SK-MEL-5 (cell line): ENCODE data around the gene PLRG1. TPM values are rescaled to one million over a fixed set of nuclear protein-coding genes. Genes with fewer than 3 reads are reported as not detected.
A peak's percentile ranks its signal among the peaks of the same experiment; 100 is the strongest.

Source experiments
- DNase-seq: peaks from one replicate; pipeline ENCODE4 v3.0.0-alpha.2; 2016; ENCODE audit warnings: low read depth, low spot score
- in situ Hi-C: cut with HindIII; loops from 2 replicates; pipeline ENCODE4 v1.10.0; 2016; ENCODE audit warnings: low sequenced_read_pairs, high pct_unique_total_duplicates, low pct_unique_long_range_greater_than_20kb
- total RNA-seq: library from RNA; depleted of rRNA; stranded (reverse); fragments of >200 nt; shearing (Covaris generic); gene quantifications from 2 replicates; pipeline ENCODE4 v1.2.3, GENCODE V29; 2014

The PLRG1 gene
- total RNA-seq, 1 experiment from 2014 or later, result 98.9 TPM

DNA sequence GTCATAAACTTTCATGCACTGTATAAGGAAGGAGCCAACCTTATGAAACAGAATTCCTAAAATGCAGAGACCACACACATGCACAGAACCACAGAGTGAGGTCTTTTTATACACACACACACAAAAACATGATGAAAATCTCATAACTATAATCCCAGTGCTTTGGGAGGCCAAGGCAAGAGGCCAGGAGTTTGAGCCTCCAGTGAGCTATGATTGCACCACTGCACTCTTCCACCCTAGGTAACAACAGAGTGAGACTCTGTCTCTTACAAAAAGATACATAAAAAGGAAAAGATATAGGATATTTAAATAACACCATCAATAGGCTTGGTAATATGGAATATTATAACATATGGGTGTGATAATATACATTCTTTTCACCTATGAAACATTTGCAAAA is 29.7 kb upstream of the PLRG1 start:
- no peak for DNase-seq
- in situ Hi-C loops, result no loop called here

GRCh38 chr4:154578919-154579318 is 28.7 kb upstream of the PLRG1 start:
- in situ Hi-C loops, result no loop called here
- no peak for DNase-seq

GRCh38 chr4:154577324-154577723 is 27.1 kb upstream of the PLRG1 start:
- DNase-seq, result no peak
- in situ Hi-C loops, result no loop called here

- in situ Hi-C loops, result no loop called here
- no peak for DNase-seq
Observed at GRCh38 chr4:154574311-154574710, 24.1 kb upstream of the PLRG1 start.

GRCh38 chr4:154573190-154573870 is 23.1 kb upstream of the PLRG1 start:
- in situ Hi-C loops, result no loop called here
- DNase-seq, result no peak

DNA sequence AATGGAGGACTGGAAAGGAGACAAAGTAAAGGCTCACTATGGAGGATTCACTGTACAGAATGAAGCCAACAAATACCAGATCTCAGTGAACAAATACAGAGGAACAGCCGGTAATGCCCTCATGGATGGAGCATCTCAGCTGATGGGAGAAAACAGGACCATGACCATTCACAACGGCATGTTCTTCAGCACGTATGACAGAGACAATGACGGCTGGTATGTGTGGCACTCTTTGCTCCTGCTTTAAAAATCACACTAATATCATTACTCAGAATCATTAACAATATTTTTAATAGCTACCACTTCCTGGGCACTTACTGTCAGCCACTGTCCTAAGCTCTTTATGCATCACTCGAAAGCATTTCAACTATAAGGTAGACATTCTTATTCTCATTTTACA is 19.4 kb upstream of the PLRG1 start:
- DNase-seq, result no peak
- in situ Hi-C loops, result no loop called here

DNA sequence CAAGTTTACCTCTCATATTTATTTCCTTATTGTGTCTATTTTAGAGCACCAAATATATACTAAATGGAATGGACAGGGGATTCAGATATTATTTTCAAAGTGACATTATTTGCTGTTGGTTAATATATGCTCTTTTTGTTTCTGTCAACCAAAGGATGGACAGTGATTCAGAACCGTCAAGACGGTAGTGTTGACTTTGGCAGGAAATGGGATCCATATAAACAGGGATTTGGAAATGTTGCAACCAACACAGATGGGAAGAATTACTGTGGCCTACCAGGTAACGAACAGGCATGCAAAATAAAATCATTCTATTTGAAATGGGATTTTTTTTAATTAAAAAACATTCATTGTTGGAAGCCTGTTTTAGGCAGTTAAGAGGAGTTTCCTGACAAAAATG is 18.8 kb upstream of the PLRG1 start:
- in situ Hi-C loops, result no loop called here

GRCh38 chr4:154566639-154567204 is 16.5 kb upstream of the PLRG1 start:
- in situ Hi-C loops, result no loop called here
- no peak for DNase-seq

More for the DNA sequence above, 18.8 kb upstream of the PLRG1 start:
- no peak for DNase-seq

DNA sequence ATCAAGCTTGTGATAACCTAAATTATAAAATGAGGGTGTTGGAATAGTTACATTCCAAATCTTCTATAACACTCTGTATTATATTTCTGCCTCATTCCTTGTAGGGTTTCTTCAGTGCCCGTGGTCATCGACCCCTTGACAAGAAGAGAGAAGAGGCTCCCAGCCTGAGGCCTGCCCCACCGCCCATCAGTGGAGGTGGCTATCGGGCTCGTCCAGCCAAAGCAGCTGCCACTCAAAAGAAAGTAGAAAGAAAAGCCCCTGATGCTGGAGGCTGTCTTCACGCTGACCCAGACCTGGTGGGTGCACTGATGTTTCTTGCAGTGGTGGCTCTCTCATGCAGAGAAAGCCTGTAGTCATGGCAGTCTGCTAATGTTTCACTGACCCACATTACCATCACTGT is 15.5 kb upstream of the PLRG1 start:
- in situ Hi-C loops, result no loop called here
- no peak for DNase-seq

DNA sequence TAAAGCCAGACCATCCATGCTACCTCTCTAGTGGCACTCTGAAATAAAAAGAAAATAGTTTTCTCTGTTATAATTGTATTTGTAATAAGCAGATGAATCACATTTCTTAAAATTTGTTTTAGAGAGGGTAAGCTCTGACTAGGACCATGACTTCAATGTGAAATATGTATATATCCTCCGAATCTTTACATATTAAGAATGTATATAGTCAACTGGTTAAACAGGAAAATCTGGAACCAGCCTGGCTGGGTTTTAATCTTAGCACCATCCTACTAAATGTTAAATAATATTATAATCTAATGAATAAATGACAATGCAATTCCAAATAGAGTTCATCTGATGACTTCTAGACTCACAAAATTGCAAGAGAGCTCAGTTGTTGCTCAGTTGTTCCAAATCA is 14.1 kb upstream of the PLRG1 start:
- in situ Hi-C loops, result no loop called here
- no peak for DNase-seq

DNA sequence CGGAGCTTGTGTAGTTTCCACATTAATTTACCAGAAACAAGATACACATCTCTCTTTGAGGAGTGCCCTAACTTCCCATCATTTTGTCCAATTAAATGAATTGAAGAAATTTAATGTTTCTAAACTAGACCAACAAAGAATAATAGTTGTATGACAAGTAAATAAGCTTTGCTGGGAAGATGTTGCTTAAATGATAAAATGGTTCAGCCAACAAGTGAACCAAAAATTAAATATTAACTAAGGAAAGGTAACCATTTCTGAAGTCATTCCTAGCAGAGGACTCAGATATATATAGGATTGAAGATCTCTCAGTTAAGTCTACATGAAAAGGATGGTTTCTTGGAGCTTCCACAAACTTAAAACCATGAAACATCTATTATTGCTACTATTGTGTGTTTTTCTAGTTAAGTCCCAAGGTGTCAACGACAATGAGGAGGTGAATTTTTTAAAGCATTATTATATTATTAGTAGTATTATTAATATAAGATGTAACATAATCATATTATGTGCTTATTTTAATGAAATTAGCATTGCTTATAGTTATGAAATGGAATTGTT is 12.6 kb upstream of the PLRG1 start, which contains the start of gene FGB:
TSS of gene FGB (plus strand) at position 315 of the 558 bp plus-strand sequence. CDS start at position 323, 8 bp downstream.
- no peak for DNase-seq
- in situ Hi-C loops, result no loop called here

- in situ Hi-C loops, result no loop called here
- DNase-seq, result no peak
Observed at GRCh38 chr4:154560824-154561231, 10.6 kb upstream of the PLRG1 start.

DNA sequence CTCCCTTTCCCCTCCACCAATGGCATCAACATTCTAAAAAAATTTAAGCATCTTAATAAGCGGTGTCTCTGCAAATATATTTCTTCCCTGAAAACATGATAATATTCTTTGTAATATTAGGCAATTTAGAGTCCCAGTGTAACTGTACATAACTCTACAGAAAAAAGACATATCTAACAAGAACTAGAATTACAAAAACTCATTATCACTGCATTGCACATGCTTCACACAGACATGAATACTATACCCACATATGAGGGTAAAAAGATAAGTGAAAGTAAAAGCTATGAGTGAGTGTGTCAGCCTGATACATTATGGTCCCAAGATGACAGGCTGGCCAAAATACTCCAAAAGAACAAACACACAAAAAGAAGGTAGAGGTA is 10.2 kb upstream of the PLRG1 start:
- in situ Hi-C loops, result no loop called here
- no peak for DNase-seq

DNA sequence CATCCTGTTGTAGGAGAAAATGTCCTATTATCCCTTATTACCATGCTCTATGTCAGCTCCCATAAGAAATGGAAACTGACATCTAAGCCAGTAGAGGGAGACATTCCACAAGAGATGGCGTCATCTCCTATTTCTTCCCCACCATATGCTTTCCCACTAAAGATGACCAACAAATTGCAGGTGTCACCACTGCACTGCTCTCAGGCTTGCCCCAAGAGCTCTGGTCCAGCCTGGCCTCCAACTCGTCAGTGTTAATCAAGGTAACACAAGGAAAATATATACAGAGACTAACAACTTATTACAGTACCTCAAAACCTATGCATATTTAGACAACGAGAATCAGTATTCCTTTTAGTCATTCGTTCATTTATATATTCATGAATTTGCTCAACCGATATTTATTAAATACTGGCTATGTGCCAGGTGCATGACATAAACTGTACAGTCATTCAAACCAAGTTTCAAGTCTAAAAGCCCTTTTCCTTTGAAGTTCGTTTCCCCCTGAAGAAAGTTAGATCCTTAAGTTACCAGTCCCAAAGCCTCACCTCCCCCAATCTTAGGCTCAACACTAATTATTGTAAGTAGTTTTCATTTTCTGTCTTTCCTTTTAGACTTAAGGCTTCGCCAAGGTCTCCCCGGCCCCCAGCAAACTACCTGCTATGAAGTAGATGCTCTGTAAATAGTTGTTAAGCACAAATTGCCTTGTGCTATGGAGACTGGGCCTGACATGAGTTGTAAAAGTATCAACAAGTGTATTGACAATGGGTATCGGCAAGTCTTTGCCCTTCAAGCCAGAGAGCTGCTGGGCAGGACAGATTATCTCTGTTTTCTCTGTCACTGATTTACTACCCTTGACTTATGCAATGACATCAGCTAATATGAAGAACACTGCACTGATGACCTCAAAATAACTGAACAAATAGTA is 9.6 kb upstream of the PLRG1 start:
- in situ Hi-C loops, result no loop called here
- peak; percentile 79 for DNase-seq

DNA sequence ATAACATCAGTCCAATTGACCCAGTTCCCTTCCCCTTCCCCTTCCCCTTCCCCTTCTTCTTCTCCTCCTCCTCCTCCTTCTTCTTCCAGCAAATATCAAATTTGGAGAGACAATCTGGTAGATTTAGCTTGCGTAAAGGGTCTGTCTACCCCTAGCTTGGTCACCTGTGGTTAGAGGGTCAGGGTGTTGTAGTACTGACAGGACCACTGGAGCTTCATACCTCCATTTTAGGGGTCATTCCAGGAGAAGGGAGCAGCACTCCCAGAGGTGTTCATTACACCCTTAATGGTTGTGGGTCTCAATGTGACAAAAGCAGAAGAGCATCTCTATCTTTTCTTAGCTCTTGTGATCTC is 8.9 kb upstream of the PLRG1 start:
- in situ Hi-C loops, result no loop called here
- no peak for DNase-seq

GRCh38 chr4:154551872-154552686 is 1.9 kb upstream of the PLRG1 start:
- in situ Hi-C loops, result no loop called here
- peak; percentile 73 for DNase-seq

DNA sequence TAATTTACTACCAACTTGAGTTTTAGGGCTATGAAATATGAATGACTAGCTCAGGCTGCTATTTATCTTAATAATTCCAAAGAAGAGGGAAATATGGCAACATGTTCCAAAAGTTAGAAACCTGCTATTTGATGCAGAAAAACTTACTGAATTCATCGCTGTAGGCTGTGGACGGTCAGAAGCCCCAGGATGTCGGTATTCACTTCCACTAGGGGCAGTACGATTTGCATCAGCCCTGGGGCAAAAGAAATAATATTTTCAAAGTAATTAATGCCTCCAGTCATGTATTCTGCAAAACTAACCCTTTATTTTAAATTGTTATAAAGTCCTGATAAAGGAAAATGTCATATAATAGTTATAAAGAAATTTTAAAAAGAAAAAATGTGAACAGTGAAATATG is 4.5 kb downstream of the PLRG1 start:
- no peak for DNase-seq
- in situ Hi-C loops, result no loop called here
